Muscle layer of duodenum (tissue), 2 donors: Measurements from ENCODE around the gene NCR1.
"Not testable (repeated sequence)": the region's sequence is repeated elsewhere in the genome, so short reads cannot be mapped to it uniquely, and the experiment has no call there.

Experiments used
- H3K27ac ChIP-seq: one replicate; pipeline ENCODE4 v1.7.0; 2013; ENCODE audit warnings: mild to moderate bottlenecking, low read length
- H3K27me3 ChIP-seq: one replicate; pipeline ENCODE4 v1.7.0; 2013; ENCODE audit warnings: low read depth, mild to moderate bottlenecking, control low read depth, low read length
- H3K36me3 ChIP-seq, 2 donors: one replicate each; pipeline ENCODE4 v1.7.0; 2013; ENCODE audit warnings: low read length in 2 of 2, control low read depth in 1 of 2, mild to moderate bottlenecking in 1 of 2; ENCODE audit not compliant: insufficient read depth in 2 of 2, control insufficient read depth in 1 of 2
- H3K4me1 ChIP-seq, 2 donors: one replicate each; pipeline ENCODE4 v1.7.0; 2013; ENCODE audit warnings: low read length in 2 of 2, mild to moderate bottlenecking in 2 of 2, control low read depth in 1 of 2, moderate library complexity in 1 of 2; ENCODE audit not compliant: insufficient read depth in 2 of 2, control insufficient read depth in 1 of 2
- H3K4me3 ChIP-seq, 2 donors: one replicate each; pipeline ENCODE4 v1.7.0; 2013; ENCODE audit warnings: low read length in 2 of 2, low read depth in 1 of 2, mild to moderate bottlenecking in 1 of 2
- H3K9me3 ChIP-seq, 2 donors: one replicate each; pipeline ENCODE4 v1.7.0; 2013; ENCODE audit warnings: low read length in 2 of 2, control low read depth in 1 of 2, mild to moderate bottlenecking in 1 of 2; ENCODE audit not compliant: control insufficient read depth in 1 of 2
- donor health status: healthy.

NCR1 gene

DNA sequence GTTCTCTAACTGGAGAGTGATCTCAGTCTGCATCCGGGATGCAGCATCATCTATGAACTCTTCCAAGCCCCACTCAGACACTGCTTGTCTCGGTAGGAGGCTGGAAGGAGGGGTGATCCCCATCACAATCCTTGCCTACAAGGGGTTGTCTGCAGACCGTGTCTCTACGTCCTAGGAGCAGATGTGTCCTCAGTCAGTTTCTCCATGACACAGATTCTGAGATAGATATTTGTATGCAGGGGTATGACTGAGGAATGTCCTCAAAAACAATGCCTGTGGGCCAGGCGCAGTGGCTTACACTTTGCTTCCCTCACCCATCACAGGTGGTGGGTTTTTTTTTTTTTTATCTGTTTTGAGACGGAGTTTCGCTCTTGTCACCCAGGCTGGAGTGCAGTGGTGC is 871 bp downstream of the NCR1 start:
- no peaks in the 10 kb centered on the region for H3K9me3 ChIP-seq
- no peak overlapping the region for H3K27ac ChIP-seq
- H3K4me1 ChIP-seq = no peaks in the 10 kb centered on the region
- H3K4me3 ChIP-seq = no peak overlapping the region
- no peaks in the 10 kb centered on the region for H3K36me3 ChIP-seq
- H3K27me3 ChIP-seq = no peaks in the 10 kb centered on the region

DNA sequence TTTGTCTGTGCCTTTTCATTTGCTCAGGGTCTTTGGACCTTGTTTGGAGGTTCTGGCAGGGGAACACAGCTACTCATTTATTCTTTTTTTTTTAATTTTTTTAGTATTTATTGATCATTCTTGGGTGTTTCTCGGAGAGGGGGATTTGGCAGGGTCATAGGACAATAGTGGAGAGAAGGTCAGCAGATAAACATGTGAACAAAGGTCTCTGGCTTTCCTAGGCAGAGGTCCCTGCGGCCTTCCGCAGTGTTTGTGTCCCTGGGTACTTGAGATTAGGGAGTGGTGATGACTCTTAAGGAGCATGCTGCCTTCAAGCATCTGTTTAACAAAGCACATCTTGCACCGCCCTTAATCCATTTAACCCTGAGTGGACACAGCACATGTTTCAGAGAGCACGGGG is 2.0 kb downstream of the NCR1 start:
- not testable (repeated sequence) for H3K27ac ChIP-seq, H3K9me3 ChIP-seq, H3K4me3 ChIP-seq, H3K36me3 ChIP-seq, H3K27me3 ChIP-seq, H3K4me1 ChIP-seq

DNA sequence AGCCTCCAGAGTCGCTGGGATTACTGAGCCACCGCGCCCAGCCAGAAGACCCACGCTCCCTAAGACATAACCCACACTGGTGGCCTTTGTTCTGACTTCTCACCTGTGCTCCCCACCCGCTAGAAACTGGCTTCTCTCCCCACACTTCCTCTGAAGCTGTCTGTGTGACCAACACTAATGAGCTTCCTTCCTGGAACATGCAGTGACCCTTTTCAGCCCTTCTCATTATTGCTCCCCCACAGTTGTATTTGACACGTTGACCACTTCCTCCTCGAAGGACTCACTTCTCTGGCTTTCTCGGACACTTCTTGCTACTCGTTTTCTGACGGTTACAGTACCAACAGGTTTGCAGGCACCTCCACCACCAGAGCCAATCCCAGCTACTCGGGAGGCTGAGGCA is 10.9 kb downstream of the NCR1 start:
- Histone ChIP-seq H3K27ac (no peak overlapping the region), H3K4me3 (no peak overlapping the region), H3K9me3 (no peaks in the 10 kb centered on the region), H3K4me1 (no peaks in the 10 kb centered on the region), H3K36me3 (no peaks in the 10 kb centered on the region), H3K27me3 (no peaks in the 10 kb centered on the region)

- no peaks in the 10 kb centered on the region for H3K4me1 ChIP-seq
- H3K27ac ChIP-seq = no peak overlapping the region
- H3K27me3 ChIP-seq = no peaks in the 10 kb centered on the region
- no peak overlapping the region for H3K4me3 ChIP-seq
- H3K36me3 ChIP-seq = no peaks in the 10 kb centered on the region
- H3K9me3 ChIP-seq = no peaks in the 10 kb centered on the region
Observed at GRCh38 chr19:54918499-54918898, 12.6 kb downstream of the NCR1 start.

DNA sequence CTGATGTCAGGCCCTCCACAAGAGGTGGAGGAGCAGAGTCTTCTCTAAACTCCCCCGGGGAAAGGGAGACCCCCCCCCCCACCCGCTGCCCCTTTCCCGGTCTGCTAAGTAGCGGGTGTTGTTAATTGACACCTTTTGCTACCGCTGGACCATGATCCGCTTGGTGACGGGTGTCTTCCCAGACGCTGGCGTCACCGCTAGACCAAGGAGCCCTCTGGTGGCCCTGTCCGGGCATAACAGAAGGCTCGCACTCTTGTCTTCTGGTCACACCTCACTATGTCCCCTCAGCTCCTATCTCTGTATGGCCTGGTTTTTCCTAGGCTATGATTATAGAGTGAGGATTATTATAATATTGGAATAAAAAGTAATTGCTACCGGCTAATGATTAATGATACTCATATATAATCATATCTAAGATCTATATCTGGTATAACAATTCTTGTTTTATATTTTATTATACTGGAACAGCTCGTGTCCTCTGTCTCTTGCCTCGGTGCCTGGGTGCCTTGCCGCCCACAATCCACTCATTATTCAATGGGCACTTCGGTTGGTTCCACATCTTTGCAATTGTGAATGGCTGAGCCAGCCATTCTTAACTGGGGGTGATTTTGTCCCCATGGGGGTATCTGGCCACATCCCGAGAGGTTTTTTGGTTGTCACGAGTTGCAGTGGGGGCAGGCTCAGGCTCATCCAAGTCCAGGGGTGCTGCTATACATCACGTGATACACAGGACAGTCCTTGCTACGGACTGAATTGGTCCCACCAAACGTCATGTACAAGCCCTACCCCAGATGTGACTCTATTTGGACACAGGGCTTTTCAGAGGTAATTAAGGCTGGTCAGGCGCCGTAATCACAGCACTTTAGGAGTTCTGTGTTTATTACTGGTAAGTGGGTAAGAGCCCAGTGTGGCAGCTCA is 14.0 kb downstream of the NCR1 start:
- not testable (repeated sequence) for H3K27ac ChIP-seq, H3K4me1 ChIP-seq, H3K27me3 ChIP-seq, H3K9me3 ChIP-seq, H3K36me3 ChIP-seq, H3K4me3 ChIP-seq

- H3K4me3 ChIP-seq = no peak overlapping the region
- no peaks in the 10 kb centered on the region for H3K36me3 ChIP-seq
- no peaks in the 10 kb centered on the region for H3K9me3 ChIP-seq
- no peak overlapping the region for H3K27ac ChIP-seq
- no peaks in the 10 kb centered on the region for H3K4me1 ChIP-seq
- no peaks in the 10 kb centered on the region for H3K27me3 ChIP-seq
Observed at GRCh38 chr19:54921082-54921481, 15.1 kb downstream of the NCR1 start.

GRCh38 chr19:54923276-54923675 is 17.3 kb downstream of the NCR1 start:
- Histone ChIP-seq H3K9me3 (peaks cover 0 to 11% of the 10 kb centered on the region in 2 donors), H3K4me3 (no peak overlapping the region), H3K36me3 (no peaks in the 10 kb centered on the region), H3K4me1 (no peaks in the 10 kb centered on the region), H3K27me3 (no peaks in the 10 kb centered on the region), H3K27ac (no peak overlapping the region)

DNA sequence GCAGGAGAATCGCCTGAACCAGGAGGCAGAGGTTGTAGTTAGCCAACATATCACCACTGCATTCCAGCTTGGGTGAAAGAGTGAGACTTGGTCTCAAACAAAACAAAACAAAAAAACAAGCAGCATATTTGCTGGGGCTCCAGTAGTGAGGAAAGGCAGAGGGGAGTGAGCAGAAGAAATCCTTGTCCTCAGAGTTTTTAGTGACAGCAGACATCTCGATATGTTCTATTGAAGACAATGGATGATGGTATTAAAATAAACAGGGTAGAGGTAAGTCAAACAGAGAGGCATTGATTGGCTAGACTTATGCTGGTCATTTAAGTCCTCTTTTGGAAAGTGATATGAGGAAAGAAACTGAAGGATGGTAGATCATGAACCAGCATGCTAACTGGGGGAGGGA is 22.4 kb downstream of the NCR1 start:
- Histone ChIP-seq H3K4me1 (no peaks in the 10 kb centered on the region), H3K9me3 (peaks cover 0 to 24% of the 10 kb centered on the region in 2 donors), H3K27me3 (no peaks in the 10 kb centered on the region), H3K27ac (no peak overlapping the region), H3K36me3 (no peaks in the 10 kb centered on the region), H3K4me3 (no peak overlapping the region)

GRCh38 chr19:54937926-54938325 is 32.0 kb downstream of the NCR1 start:
- no peaks in the 10 kb centered on the region for H3K4me1 ChIP-seq
- no peak overlapping the region for H3K27ac ChIP-seq
- H3K27me3 ChIP-seq = no peaks in the 10 kb centered on the region
- peaks cover 0 to 3% of the 10 kb centered on the region in 2 donors for H3K9me3 ChIP-seq
- no peaks in the 10 kb centered on the region for H3K36me3 ChIP-seq
- H3K4me3 ChIP-seq = no peak overlapping the region

DNA sequence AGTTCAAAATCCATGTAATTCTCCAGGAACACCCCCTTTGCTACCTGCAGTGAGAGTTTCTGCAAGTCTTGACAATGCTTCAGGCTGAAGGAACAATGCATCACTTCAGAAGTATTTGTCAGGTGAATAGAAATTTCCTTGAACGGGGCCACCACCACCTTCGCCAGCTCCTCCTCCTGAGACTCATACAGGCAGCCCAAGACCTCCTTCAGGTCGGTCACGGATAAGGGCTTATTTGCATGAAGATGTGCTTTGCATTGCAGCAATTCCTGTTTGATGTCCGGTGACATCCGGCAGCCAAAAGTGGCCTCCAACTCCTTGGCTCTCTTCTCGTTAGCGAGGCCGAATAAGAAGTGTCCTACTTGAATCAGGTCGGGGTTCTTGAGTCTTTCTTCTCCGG is 33.0 kb downstream of the NCR1 start:
- no peak overlapping the region for H3K4me3 ChIP-seq
- H3K9me3 ChIP-seq = peaks cover 0 to 3% of the 10 kb centered on the region in 2 donors
- no peaks in the 10 kb centered on the region for H3K4me1 ChIP-seq
- H3K36me3 ChIP-seq = no peaks in the 10 kb centered on the region
- H3K27ac ChIP-seq = no peak overlapping the region
- H3K27me3 ChIP-seq = no peaks in the 10 kb centered on the region

DNA sequence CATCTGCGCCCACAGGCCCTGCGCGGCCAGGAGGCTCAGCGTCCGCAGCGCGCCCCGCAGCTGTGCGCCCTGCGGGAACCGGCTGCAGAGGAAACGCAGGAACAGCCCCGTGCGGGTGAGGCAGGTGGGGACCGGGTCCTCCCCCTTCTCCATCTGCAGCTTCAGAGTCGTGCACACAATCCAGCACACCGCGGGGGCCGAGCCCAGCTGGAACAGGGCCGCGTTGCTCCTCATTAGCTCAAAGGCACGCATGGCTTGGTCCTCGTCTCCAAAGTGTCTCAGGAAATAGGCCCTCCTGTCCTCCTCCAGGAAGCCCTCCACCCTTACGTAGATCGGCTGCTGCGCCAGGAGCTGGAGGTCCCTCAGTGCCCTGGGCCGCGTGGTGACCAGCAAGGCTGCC is 33.6 kb downstream of the NCR1 start:
- not testable (repeated sequence) for H3K4me1 ChIP-seq, H3K9me3 ChIP-seq, H3K4me3 ChIP-seq, H3K27ac ChIP-seq, H3K27me3 ChIP-seq, H3K36me3 ChIP-seq

- H3K4me1 ChIP-seq, H3K27ac ChIP-seq, H3K4me3 ChIP-seq, H3K9me3 ChIP-seq, H3K36me3 ChIP-seq, H3K27me3 ChIP-seq: not testable (repeated sequence)
Observed at GRCh38 chr19:54943772-54944361, 37.9 kb downstream of the NCR1 start.
